ENCODE results near the gene VAV1.
"Not testable (repeated sequence)": the region's sequence is repeated elsewhere in the genome, so short reads cannot be mapped to it uniquely, and the experiment has no call there.

The VAV1 gene

DNA sequence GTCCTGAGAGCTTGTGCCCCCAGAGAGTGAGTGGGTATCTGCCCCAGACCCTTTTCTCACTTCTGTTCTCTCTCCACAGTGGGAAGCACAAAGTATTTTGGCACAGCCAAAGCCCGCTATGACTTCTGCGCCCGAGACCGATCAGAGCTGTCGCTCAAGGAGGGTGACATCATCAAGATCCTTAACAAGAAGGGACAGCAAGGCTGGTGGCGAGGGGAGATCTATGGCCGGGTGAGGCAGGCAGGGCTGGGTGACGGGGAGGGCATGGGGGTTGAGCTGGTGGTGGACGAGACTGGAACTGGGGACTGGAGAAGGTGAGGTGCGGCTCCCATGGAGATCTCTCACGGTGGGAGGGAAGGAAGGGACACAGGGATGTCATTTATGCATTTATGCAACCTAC is 81.4 kb downstream of the VAV1 start:
- H3K4me3 ChIP-seq (ENCODE audit: low read depth, low read length) = no peak overlapping the region
- peaks cover 8% of the 10 kb centered on the region for H3K27me3 ChIP-seq (ENCODE audit: insufficient read depth, low read length)

DNA sequence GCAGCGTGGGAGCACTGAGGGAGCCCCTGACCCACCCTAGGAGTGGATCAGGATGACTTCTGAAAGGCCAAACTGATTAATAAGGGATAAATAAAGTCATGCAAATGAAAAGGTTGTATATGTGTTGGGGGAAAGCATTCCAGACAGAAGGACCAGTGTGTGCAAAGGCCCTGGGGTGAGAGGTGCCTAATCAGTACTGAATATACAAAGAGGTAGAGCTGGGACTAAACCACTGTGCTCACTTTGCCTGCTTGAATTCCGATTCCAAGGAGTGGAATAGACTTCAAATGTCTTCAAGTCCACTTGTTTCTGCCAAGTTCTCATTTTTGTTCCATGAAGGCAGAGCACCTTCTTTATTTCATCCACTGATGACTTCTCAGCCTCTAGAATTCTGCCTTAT is 82.2 kb downstream of the VAV1 start:
- Histone ChIP-seq H3K36me3 (ENCODE audit: insufficient read depth, low read length) (no peaks in the 10 kb centered on the region), H3K27me3 (ENCODE audit: insufficient read depth, low read length) (peaks cover 8% of the 10 kb centered on the region), H3K79me2 (ENCODE audit: control insufficient read depth, insufficient read depth, low read length, unreplicated experiment) (no peaks in the 10 kb centered on the region), H3K4me3 (ENCODE audit: low read depth, low read length) (no peak overlapping the region), H3K27ac (ENCODE audit: low read depth, low read length) (no peak overlapping the region), H2AFZ (ENCODE audit: low read length, unreplicated experiment) (no peak overlapping the region), H3K4me1 (ENCODE audit: control insufficient read depth, insufficient read depth, low read length, unreplicated experiment) (no peaks in the 10 kb centered on the region)

More for the DNA sequence above, 81.4 kb downstream of the VAV1 start:
- Histone ChIP-seq H3K27ac (ENCODE audit: low read depth, low read length) (no peak overlapping the region), H3K4me1 (ENCODE audit: control insufficient read depth, insufficient read depth, low read length, unreplicated experiment) (no peaks in the 10 kb centered on the region), H2AFZ (ENCODE audit: low read length, unreplicated experiment) (no peak overlapping the region), H3K36me3 (ENCODE audit: insufficient read depth, low read length) (no peaks in the 10 kb centered on the region), H3K79me2 (ENCODE audit: control insufficient read depth, insufficient read depth, low read length, unreplicated experiment) (no peaks in the 10 kb centered on the region)

DNA sequence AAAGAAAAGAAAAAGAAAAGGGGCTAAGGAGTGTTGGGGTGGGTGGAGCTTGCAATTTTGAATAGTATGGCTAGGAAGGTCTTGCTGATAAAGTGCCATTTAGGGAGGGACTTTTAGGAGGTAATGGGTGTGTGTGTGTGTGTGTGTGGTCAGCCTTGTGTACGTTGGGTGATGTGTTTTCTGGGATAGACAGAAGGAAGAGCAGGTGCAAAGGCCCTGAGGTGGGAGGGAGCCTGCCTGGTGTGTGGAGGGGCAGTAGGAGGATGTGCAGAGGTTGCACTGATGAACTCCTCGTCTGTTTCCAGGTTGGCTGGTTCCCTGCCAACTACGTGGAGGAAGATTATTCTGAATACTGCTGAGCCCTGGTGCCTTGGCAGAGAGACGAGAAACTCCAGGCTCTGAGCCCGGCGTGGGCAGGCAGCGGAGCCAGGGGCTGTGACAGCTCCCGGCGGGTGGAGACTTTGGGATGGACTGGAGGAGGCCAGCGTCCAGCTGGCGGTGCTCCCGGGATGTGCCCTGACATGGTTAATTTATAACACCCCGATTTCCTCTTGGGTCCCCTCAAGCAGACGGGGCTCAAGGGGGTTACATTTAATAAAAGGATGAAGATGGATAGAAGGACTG is 84.4 kb downstream of the VAV1 start:
- H3K27me3 ChIP-seq (ENCODE audit: insufficient read depth, low read length) = peaks cover 8% of the 10 kb centered on the region
- H3K79me2 ChIP-seq (ENCODE audit: control insufficient read depth, insufficient read depth, low read length, unreplicated experiment) = no peaks in the 10 kb centered on the region
- no peak overlapping the region for H3K4me3 ChIP-seq (ENCODE audit: low read depth, low read length)
- no peak overlapping the region for H3K27ac ChIP-seq (ENCODE audit: low read depth, low read length)
- H2AFZ ChIP-seq (ENCODE audit: low read length, unreplicated experiment) = no peak overlapping the region
- no peaks in the 10 kb centered on the region for H3K4me1 ChIP-seq (ENCODE audit: control insufficient read depth, insufficient read depth, low read length, unreplicated experiment)
- H3K36me3 ChIP-seq (ENCODE audit: insufficient read depth, low read length) = no peaks in the 10 kb centered on the region

DNA sequence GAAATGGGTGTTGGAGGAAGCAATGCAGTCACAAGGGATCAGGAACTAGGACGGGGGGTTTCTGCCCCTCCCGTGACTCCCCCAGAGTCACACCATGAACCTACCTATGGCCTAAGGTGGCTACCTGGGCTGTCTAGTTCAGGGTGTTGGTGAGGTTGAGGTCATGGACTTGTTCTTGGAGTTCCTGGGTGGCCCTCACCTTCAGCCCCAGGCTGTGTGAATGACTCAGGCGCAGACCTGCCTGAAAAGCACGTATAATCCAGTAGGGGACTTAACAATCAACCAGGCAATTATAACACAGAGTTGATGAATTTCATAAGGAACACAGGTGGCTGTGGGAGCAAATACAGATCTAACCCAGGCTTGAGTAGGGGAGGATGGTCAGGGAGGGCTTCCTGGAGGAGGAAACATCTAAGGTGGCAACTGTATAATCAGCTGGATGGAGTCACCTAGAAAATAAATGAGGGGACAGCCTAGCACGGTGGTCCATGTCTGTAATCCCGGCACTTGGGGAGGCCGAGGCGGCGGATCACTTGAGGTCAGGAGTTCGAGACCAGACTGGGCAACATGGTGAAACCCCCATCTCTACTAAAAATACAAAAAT is 89.3 kb downstream of the VAV1 start:
- no peak overlapping the region for H2AFZ ChIP-seq (ENCODE audit: low read length, unreplicated experiment)
- H3K27ac ChIP-seq (ENCODE audit: low read depth, low read length) = no peak overlapping the region
- no peaks in the 10 kb centered on the region for H3K4me1 ChIP-seq (ENCODE audit: control insufficient read depth, insufficient read depth, low read length, unreplicated experiment)
- no peak overlapping the region for H3K4me3 ChIP-seq (ENCODE audit: low read depth, low read length)
- peaks cover 3% of the 10 kb centered on the region; the same call in 1 of the 2 replicates for H3K27me3 ChIP-seq (ENCODE audit: insufficient read depth, low read length)
- no peaks in the 10 kb centered on the region for H3K36me3 ChIP-seq (ENCODE audit: insufficient read depth, low read length)
- no peaks in the 10 kb centered on the region for H3K79me2 ChIP-seq (ENCODE audit: control insufficient read depth, insufficient read depth, low read length, unreplicated experiment)

DNA sequence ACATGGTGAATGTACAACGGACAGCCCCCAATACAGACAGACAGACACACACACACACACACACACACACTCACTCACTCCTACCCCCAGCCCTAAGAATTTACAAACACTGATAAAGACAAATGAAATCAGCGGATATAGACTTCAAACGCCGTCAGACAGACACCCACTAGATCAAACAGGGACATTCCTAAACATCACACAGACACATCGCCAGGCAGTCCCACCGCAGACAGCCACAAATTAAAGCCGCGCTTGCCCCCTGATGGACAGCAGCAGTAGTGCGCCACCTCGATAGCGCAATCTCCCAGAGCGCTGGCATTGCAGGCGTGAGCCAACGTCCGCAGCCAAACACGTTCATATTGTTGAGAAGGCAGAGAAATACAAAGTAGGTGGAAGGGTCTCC is 90.2 kb downstream of the VAV1 start:
- Histone ChIP-seq H3K27ac (ENCODE audit: low read depth, low read length) (no peak overlapping the region), H3K27me3 (ENCODE audit: insufficient read depth, low read length) (peaks cover 3% of the 10 kb centered on the region; the same call in 1 of the 2 replicates), H2AFZ (ENCODE audit: low read length, unreplicated experiment) (no peak overlapping the region), H3K4me3 (ENCODE audit: low read depth, low read length) (peak overlapping the region; percentile 63), H3K79me2 (ENCODE audit: control insufficient read depth, insufficient read depth, low read length, unreplicated experiment) (no peaks in the 10 kb centered on the region), H3K4me1 (ENCODE audit: control insufficient read depth, insufficient read depth, low read length, unreplicated experiment) (no peaks in the 10 kb centered on the region), H3K36me3 (ENCODE audit: insufficient read depth, low read length) (no peaks in the 10 kb centered on the region)

DNA sequence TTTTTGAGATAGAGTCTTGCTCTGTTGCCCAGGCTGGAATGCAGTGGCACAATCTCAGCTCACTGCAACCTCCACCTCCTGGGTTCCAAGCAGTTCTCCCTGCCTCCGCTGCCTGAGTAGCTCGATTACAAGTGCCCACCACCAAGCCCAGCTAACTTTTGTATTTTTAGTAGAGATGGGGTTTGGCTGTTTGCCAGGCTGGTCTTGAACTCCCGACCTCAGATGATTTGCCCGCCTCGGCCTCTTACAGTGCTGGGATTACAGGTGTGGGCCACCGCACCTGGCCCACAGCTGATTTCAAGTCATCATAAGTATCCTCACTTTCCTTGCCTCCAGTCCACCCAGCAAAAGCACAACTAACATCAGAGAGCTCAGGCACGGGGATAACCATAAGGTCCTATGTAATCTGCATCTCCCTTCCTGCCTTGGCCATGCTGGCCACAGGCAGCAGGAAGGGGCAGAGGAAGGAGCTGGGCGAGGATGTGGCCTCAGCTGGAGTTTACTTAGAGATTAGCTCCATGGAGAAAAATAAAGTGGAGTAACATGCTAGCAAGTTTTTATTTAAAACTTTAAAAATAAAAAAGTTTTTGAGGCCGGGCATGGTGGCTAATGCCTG is 91.9 kb downstream of the VAV1 start:
- Histone ChIP-seq H3K79me2 (ENCODE audit: control insufficient read depth, insufficient read depth, low read length, unreplicated experiment) (no peaks in the 10 kb centered on the region), H3K4me3 (ENCODE audit: low read depth, low read length) (no peak overlapping the region), H3K36me3 (ENCODE audit: insufficient read depth, low read length) (no peaks in the 10 kb centered on the region), H3K27me3 (ENCODE audit: insufficient read depth, low read length) (peaks cover 3% of the 10 kb centered on the region; the same call in 1 of the 2 replicates), H2AFZ (ENCODE audit: low read length, unreplicated experiment) (no peak overlapping the region), H3K4me1 (ENCODE audit: control insufficient read depth, insufficient read depth, low read length, unreplicated experiment) (no peaks in the 10 kb centered on the region), H3K27ac (ENCODE audit: low read depth, low read length) (no peak overlapping the region)

DNA sequence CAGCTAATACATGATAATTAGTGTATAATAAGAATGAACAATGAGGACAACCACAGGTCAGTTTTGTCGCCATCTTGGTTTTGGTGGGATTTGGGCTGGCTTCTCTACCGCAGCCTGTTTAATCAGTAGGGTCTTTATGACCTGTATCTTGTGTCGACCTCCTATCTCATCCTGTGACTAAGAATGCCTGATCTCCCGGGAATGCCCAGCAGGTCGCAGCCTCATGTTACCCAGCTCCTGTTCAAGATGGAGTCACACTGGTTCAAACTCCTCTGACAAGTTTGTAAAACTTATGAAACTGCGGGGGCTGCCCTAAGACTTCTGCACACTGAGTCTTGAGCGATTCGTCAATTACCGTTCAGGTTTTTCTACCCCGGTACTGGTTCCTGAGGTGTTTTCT is 93.3 kb downstream of the VAV1 start:
- Histone ChIP-seq H3K79me2 (ENCODE audit: control insufficient read depth, insufficient read depth, low read length, unreplicated experiment) (no peaks in the 10 kb centered on the region), H3K27me3 (ENCODE audit: insufficient read depth, low read length) (peaks cover 3% of the 10 kb centered on the region; the same call in 1 of the 2 replicates), H3K4me3 (ENCODE audit: low read depth, low read length) (no peak overlapping the region), H3K36me3 (ENCODE audit: insufficient read depth, low read length) (no peaks in the 10 kb centered on the region), H2AFZ (ENCODE audit: low read length, unreplicated experiment) (no peak overlapping the region), H3K4me1 (ENCODE audit: control insufficient read depth, insufficient read depth, low read length, unreplicated experiment) (no peaks in the 10 kb centered on the region), H3K27ac (ENCODE audit: low read depth, low read length) (no peak overlapping the region)

DNA sequence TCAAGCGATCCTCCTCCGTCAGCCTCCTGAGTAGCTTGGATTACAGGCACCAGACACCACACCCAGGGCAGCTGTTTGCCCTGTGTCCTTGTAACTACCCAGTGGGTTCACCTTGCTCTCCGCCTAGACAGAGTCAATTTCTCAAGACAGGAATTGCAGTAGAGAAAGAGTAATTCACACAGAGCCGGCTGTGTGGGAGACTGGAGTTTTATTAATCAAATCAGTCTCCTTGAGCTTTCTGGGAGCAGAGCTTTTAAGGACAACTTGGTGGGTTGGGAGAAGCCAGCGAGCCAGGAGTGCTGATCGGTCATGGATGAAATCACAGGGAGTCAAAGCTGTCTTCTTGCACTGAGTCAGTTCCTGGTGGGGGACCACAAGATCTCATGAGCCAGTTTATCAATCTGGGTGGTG is 94.2 kb downstream of the VAV1 start:
- H3K36me3 ChIP-seq (ENCODE audit: insufficient read depth, low read length) = no peaks in the 10 kb centered on the region
- no peak overlapping the region for H3K4me3 ChIP-seq (ENCODE audit: low read depth, low read length)
- H3K79me2 ChIP-seq (ENCODE audit: control insufficient read depth, insufficient read depth, low read length, unreplicated experiment) = no peaks in the 10 kb centered on the region
- H3K27ac ChIP-seq (ENCODE audit: low read depth, low read length) = no peak overlapping the region
- no peaks in the 10 kb centered on the region for H3K4me1 ChIP-seq (ENCODE audit: control insufficient read depth, insufficient read depth, low read length, unreplicated experiment)
- peaks cover 7% of the 10 kb centered on the region; the same call in 1 of the 2 replicates for H3K27me3 ChIP-seq (ENCODE audit: insufficient read depth, low read length)
- no peak overlapping the region for H2AFZ ChIP-seq (ENCODE audit: low read length, unreplicated experiment)

DNA sequence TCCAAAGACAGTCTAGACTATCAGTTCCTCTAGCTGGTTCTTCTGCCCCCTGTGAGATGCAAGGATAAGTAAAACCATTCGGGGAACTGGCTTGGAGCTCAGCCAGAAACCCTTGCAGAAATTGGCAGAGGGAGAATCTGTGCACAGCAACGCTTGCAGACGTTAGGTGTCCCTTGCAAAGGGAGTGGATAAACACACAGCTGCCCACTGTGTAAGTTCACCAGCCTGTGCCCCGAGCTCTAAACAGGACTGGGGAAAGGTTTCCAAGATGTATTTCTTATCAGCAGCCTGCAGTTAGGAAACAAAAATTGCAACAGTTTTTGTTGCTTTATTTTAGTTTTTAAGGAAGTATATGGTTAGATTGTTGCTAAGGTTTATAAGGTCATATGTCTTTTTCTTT is 95.8 kb downstream of the VAV1 start:
- Histone ChIP-seq H3K27ac (ENCODE audit: low read depth, low read length) (no peak overlapping the region), H3K4me1 (ENCODE audit: control insufficient read depth, insufficient read depth, low read length, unreplicated experiment) (no peaks in the 10 kb centered on the region), H3K4me3 (ENCODE audit: low read depth, low read length) (no peak overlapping the region), H3K36me3 (ENCODE audit: insufficient read depth, low read length) (no peaks in the 10 kb centered on the region), H3K79me2 (ENCODE audit: control insufficient read depth, insufficient read depth, low read length, unreplicated experiment) (no peaks in the 10 kb centered on the region), H3K27me3 (ENCODE audit: insufficient read depth, low read length) (peaks cover 7% of the 10 kb centered on the region; the same call in 1 of the 2 replicates), H2AFZ (ENCODE audit: low read length, unreplicated experiment) (no peak overlapping the region)

DNA sequence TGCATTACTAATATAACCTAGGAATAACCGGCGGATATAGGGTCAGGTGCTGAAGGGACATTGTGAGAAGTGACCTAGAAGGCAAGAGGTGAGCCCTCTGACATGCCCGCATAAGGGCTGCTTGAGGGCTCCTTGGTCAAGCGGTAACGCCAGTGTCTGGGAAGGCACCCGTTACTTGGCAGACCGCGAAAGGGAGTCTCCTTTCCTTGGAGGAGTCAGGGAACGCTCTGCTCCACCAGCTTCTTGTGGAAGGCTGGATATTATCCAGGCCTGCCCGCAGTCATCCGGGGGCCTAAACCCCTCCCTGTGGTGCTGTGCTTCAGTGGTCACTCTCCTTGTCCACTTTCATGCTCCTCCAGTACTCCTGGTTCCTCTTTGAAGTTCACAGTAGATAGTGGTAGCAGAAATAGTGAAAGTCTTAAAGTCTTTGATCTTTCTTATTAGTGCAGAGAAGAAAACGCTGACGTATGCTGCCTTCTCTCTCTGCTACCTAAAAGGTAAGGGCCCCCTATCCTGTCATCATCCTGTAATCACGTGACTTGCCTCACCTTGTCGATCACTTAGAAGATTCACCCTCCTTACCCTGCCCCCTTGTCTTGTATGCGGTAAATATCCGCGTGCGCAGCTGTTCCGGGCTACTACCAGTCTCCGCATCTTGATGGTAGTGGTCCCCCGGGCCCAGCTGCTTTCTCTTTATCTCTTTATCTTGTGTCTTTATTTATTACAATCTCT is 96.8 kb downstream of the VAV1 start:
- H3K4me3 ChIP-seq (ENCODE audit: low read depth, low read length); H3K36me3 ChIP-seq (ENCODE audit: insufficient read depth, low read length); H3K79me2 ChIP-seq (ENCODE audit: control insufficient read depth, insufficient read depth, low read length, unreplicated experiment); H2AFZ ChIP-seq (ENCODE audit: low read length, unreplicated experiment); H3K4me1 ChIP-seq (ENCODE audit: control insufficient read depth, insufficient read depth, low read length, unreplicated experiment); H3K27ac ChIP-seq (ENCODE audit: low read depth, low read length): not testable (repeated sequence)
- H3K27me3 ChIP-seq (ENCODE audit: insufficient read depth, low read length) = peaks cover 10% of the 10 kb centered on the region; the same call in 1 of the 2 replicates

Data from ACC112 (cell line).